ENCODE data around the gene L3MBTL2.

The L3MBTL2 gene

DNA sequence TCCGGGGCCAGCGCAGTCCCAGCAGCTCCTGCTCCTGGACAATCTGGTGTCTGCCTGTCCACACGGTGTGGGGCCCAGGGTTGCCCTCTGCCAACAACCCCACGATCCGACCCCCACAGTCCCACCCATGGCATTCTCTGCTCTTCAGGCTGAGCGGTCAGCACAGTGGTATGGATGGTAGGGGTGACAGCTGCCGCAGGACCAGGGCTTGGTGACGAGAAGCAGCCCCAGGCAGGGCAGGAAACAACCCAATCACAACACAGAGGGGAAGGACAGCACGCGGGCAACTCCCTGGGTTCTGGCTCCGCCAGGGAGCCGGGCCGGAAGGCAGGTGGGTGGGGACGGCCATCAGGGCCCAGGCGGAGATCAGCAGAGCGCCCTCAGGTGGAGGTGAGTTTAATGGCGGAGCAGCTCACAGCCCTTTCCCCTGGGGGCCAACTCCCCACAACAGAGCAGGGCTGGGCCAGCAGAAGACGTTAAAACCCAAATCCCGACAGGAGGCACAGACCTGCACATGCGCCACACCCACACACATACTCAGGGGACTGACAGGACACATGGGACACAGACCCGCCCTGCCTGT lies 40.9 kb downstream of the L3MBTL2 start:
- Histone ChIP-seq H2AFZ (ENCODE audit: low read depth, low read length) (no peak overlapping the region), H3K4me3 (ENCODE audit: low read length) (no peak overlapping the region), H3K4me2 (ENCODE audit: low read length) (no peak overlapping the region), H3K36me3 (replicated peaks; ENCODE audit: low read depth, low read length) (peaks cover 53% of the 10 kb centered on the region), H3K27ac (ENCODE audit: low read length) (no peak overlapping the region), H3K9ac (ENCODE audit: low read length) (no peak overlapping the region), H4K20me1 (ENCODE audit: insufficient read depth, low read length) (no peaks in the 10 kb centered on the region), H3K4me1 (ENCODE audit: low read length) (no peaks in the 10 kb centered on the region), H3K9me3 (ENCODE audit: insufficient read depth, low read length) (no peaks in the 10 kb centered on the region), H3K79me2 (ENCODE audit: low read length) (no peaks in the 10 kb centered on the region), H3K27me3 (ENCODE audit: low read depth, low read length) (no peaks in the 10 kb centered on the region)
- no peak for TF ChIP-seq EZH2phosphoT487 (IDR thresholded peaks at IDR 0.05; ENCODE audit: low read depth)
- TF ChIP-seq, protein P1, sequence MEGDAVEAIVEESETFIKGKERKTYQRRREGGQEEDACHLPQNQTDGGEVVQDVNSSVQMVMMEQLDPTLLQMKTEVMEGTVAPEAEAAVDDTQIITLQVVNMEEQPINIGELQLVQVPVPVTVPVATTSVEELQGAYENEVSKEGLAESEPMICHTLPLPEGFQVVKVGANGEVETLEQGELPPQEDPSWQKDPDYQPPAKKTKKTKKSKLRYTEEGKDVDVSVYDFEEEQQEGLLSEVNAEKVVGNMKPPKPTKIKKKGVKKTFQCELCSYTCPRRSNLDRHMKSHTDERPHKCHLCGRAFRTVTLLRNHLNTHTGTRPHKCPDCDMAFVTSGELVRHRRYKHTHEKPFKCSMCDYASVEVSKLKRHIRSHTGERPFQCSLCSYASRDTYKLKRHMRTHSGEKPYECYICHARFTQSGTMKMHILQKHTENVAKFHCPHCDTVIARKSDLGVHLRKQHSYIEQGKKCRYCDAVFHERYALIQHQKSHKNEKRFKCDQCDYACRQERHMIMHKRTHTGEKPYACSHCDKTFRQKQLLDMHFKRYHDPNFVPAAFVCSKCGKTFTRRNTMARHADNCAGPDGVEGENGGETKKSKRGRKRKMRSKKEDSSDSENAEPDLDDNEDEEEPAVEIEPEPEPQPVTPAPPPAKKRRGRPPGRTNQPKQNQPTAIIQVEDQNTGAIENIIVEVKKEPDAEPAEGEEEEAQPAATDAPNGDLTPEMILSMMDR (IDR thresholded peaks at IDR 0.05; ENCODE audit: low read depth, low read length): peak; percentile 30

DNA sequence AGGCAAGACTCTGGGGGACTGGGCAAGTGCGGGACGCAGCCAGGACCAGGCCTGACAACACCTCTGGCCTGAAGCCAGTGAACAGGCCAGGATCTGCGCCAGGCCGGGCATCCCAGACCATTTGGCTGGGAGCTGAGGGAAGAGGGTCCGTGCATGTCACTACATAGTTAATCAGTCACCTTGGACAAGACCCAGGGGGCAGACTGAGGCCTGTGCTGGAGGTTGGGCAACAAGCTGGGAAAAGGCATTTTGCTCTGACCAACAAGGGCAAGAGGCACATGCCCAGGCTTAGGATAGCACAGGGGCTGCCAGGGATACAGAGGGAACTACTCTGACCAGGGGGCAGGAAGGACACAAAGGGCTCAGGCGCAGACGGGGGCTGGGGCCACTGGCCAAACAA lies 42.6 kb downstream of the L3MBTL2 start:
- Histone ChIP-seq H3K4me2 (ENCODE audit: low read length) (no peak overlapping the region), H3K9ac (ENCODE audit: low read length) (no peak overlapping the region), H3K27me3 (ENCODE audit: low read depth, low read length) (no peaks in the 10 kb centered on the region), H3K9me3 (ENCODE audit: insufficient read depth, low read length) (no peaks in the 10 kb centered on the region), H3K27ac (ENCODE audit: low read length) (no peak overlapping the region), H3K36me3 (replicated peaks; ENCODE audit: low read depth, low read length) (peaks cover 63% of the 10 kb centered on the region), H3K79me2 (ENCODE audit: low read length) (no peaks in the 10 kb centered on the region), H3K4me1 (ENCODE audit: low read length) (no peaks in the 10 kb centered on the region), H3K4me3 (ENCODE audit: low read length) (no peak overlapping the region), H2AFZ (ENCODE audit: low read depth, low read length) (no peak overlapping the region), H4K20me1 (ENCODE audit: insufficient read depth, low read length) (no peaks in the 10 kb centered on the region)
- TF ChIP-seq, protein P1 (IDR thresholded peaks at IDR 0.05; ENCODE audit: low read depth, low read length): no peak
- no peak for TF ChIP-seq EZH2phosphoT487 (IDR thresholded peaks at IDR 0.05; ENCODE audit: low read depth)

DNA sequence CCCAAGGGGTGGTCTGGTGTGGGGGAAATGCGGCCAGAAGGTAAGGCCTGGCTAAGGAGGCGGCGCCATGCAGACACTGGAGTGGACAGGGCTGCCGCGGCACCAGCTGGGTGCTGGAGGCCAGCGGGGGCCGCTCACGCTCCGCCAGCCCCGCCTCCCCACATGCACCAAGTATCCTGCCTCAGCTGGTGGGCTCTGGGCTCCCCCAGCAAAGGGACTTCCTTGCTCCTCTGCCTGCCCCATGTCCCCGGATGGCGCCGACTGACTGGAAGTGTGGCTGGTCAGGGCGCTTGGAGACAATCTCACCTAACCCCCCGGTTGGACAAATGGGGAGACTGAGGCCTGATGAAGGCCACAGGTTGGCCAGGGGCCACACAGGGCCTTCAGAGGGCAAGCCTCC lies 43.2 kb downstream of the L3MBTL2 start:
- H3K4me2 ChIP-seq (ENCODE audit: low read length): no peak overlapping the region
- no peaks in the 10 kb centered on the region for H4K20me1 ChIP-seq (ENCODE audit: insufficient read depth, low read length)
- H3K4me3 ChIP-seq (ENCODE audit: low read length): no peak overlapping the region
- H3K4me1 ChIP-seq (ENCODE audit: low read length): no peaks in the 10 kb centered on the region
- no peak overlapping the region for H3K9ac ChIP-seq (ENCODE audit: low read length)
- H2AFZ ChIP-seq (ENCODE audit: low read depth, low read length): no peak overlapping the region
- no peak overlapping the region for H3K27ac ChIP-seq (ENCODE audit: low read length)
- no peaks in the 10 kb centered on the region for H3K79me2 ChIP-seq (ENCODE audit: low read length)
- peaks cover 65% of the 10 kb centered on the region for H3K36me3 ChIP-seq (replicated peaks; ENCODE audit: low read depth, low read length)
- no peaks in the 10 kb centered on the region for H3K9me3 ChIP-seq (ENCODE audit: insufficient read depth, low read length)
- H3K27me3 ChIP-seq (ENCODE audit: low read depth, low read length): no peaks in the 10 kb centered on the region
- TF ChIP-seq, protein P1 (IDR thresholded peaks at IDR 0.05; ENCODE audit: low read depth, low read length): no peak
- TF ChIP-seq EZH2phosphoT487 (IDR thresholded peaks at IDR 0.05; ENCODE audit: low read depth): no peak

DNA sequence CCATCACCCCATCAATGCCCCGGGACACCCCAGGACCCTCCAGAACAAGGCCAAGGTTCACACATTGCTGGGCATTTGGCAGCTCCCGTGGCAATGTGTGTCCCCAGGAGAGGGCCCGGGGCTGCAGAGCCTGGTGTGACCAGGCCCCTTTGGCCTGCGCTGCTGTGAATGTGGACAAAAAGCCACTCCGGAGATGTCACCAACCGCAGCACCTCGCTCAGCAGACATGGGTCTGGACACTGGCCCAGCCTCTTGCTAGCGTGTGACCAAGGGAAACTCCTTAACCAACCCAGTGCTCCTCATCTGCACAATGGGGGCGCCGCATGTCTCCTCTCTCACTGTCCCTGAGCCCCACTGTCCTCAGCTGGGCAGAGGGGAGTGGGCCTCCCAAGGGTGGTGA lies 43.6 kb downstream of the L3MBTL2 start:
- H4K20me1 ChIP-seq (ENCODE audit: insufficient read depth, low read length): no peaks in the 10 kb centered on the region
- H3K27ac ChIP-seq (ENCODE audit: low read length): no peak overlapping the region
- H3K9me3 ChIP-seq (ENCODE audit: insufficient read depth, low read length): no peaks in the 10 kb centered on the region
- no peak overlapping the region for H3K4me2 ChIP-seq (ENCODE audit: low read length)
- H3K4me3 ChIP-seq (ENCODE audit: low read length): no peak overlapping the region
- peaks cover 64% of the 10 kb centered on the region for H3K36me3 ChIP-seq (replicated peaks; ENCODE audit: low read depth, low read length)
- TF ChIP-seq, protein P1 (IDR thresholded peaks at IDR 0.05; ENCODE audit: low read depth, low read length): no peak
- TF ChIP-seq EZH2phosphoT487 (IDR thresholded peaks at IDR 0.05; ENCODE audit: low read depth): no peak
- no peaks in the 10 kb centered on the region for H3K79me2 ChIP-seq (ENCODE audit: low read length)
- H3K4me1 ChIP-seq (ENCODE audit: low read length): no peaks in the 10 kb centered on the region
- H2AFZ ChIP-seq (ENCODE audit: low read depth, low read length): no peak overlapping the region
- no peak overlapping the region for H3K9ac ChIP-seq (ENCODE audit: low read length)
- H3K27me3 ChIP-seq (ENCODE audit: low read depth, low read length): no peaks in the 10 kb centered on the region

Measured in OCI-LY3 (cell line).